Amniotic stem cell (primary cell): ENCODE data around the gene SSR1.
"Not testable (repeated sequence)": the region's sequence is repeated elsewhere in the genome, so short reads cannot be mapped to it uniquely, and the experiment has no call there.

Experiments used
- DNase-seq: peaks from one replicate; lab custom pipeline; 2025; lab: John Stamatoyannopoulos, UW

SSR1 gene

DNA sequence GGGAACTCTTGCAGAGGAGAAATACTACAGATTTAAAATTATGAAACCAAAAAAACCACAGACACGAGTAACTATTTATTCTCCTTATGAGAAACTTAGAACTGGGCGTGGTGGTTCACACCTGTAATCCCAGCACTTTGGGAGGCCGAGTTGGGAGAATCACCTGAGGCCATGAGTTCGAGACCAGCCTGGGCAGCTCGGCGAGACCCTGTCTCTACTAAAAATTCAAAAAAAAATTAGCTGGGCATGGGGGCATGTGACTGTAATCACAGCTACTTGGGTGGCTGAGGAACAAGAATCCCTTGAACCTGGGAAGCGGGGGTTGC is 36.8 kb downstream of the SSR1 start:
- no peak for DNase-seq

DNA sequence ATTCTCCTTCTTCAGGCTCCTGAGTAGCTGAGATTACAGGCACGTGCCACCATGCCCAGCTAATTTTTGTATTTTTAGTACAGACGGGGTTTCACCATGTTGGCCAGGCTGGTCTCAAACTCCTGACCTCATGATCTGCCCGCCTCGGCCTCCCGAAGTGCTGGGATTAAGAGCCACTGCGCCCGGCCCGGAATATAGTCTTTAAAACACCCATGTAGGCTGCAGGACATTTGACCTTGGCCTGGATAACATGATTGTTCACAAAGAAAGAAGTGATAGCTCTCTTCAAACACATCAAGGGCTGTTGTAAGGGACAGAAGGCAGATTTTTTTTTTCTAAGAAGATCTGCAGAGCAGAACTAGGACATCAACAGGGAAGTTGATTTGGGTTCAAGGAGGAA is 38.5 kb downstream of the SSR1 start:
- not testable (repeated sequence) for DNase-seq

DNA sequence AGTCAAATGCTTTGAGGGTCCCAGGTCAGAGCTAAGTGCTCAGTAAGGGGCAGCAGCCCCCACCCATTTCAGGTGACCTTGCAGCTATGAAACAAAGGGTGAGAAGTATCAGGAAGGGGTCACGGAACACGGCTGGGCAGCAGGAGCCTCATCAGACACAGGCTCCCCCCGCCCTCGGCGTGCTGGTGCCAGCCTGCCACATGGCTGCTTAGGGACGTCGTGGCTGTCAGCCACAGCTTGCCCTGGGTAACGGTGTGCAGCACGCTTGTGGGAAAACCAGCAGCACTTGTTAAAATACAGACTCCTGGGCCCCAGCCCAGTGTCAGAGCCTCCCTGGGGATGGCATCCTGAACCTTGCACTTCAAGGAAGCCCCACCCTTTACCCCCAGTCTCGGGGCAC is 39.3 kb downstream of the SSR1 start:
- no peak for DNase-seq

DNA sequence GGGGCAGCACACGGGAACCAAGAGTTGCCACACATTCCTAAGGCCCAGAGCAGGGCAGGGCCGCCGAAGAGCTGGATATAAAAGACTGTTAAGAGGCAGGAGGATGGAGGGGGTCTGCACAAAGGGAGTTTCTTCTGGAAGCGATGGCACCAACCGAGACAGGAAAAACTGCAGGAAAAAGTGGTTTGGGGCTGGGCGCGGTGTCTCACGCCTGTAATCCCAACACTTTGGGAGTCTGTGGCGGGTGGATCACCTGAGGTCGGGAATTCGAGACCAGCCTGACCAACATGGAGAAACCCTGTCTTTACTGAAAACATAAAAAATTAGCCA is 41.8 kb downstream of the SSR1 start:
- DNase-seq = no peak

DNA sequence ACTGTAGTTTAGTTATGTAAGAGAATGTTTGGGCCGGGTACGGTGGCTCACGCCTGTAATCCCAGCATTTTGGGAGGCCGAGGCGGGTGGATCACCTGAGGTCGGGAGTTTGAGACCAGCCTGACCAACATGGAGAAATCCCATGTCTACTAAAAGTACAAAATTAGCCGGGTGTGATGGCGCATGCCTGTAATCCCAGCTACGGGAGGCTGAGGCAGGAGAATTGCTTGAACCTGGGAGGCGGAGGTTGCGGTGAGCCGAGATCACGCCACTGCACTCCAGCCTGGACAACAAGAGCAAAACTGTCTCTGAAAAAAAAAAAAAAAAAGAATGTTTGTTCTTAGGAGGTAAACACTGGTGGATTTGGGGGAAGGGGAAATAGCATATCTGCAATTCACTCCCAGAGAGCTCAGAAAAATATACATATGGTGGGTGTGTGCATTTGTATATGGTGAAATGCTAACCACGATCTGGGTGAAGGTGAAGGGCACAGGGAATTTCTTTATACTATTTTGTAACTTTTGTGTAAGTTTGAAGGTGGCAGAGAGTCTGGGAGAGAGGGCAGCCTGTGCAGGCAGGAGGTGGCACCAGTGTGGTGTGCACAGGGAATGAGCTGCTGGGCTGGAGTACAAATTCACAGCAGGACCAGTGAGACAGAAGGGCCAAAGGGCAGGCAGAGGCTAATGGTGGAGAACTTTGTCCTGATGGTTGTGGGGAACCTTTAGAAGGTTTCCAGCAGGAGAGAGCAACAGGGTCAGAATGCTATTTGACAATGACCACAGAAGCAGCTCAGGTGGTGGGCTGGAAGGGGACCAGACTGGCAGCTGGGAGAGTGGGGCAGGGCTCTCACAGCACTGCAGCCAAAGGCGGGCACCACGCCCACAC is 42.4 kb downstream of the SSR1 start:
- DNase-seq = no peak

DNA sequence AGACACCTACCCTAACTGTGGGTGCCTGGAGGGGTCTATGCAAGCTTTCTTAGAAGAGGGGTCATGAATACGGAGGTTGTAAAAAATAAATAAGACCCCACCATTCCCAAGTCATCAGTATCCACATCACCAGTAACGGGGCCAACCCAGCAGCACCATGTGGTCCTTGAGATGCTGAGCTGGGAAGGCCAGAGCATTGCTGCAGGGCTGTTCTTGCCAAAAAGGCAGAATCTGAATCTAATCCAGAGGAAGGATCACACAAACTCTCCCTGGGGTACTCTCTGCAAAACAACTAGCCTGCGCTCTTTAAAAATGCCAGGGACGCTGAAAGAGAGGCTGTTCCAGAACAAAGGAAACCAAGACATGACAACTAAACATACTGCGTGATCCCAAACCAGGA is 43.2 kb downstream of the SSR1 start:
- DNase-seq = no peak

DNA sequence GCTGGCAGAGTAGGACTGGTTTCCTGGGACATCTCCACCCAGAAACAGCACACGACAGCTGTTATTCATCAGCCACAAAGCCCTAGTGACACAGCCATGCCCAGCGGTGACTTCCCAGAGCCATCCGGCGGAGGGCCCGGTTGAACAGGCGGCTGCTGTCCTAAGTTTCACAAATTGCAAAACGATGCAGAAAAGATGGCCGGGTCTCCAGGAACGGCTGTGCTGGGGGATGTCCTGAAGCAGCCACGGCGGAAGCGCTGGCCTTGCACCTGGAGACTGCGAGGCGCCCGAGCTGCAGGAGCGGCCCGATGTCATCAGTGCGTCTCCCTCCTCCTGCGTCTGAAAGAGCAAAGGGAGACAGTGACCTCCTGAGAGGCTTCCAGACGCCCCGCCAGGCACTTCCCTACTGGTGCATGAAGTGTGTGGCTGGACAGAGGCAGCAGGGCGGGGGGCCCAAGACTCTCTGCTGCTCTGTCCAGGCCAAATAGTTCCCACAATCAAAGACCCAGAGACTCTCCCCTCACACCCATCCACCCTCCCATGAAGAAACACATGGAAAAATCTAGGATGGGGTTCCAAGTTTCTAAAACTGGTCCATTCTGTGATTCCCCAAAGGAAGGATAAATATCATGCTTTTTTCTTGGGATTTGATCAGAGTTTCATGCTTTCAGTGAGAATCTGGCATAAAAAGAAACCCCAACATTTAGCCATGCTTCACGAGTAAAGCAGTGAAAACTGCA is 44.0 kb downstream of the SSR1 start:
- no peak for DNase-seq

DNA sequence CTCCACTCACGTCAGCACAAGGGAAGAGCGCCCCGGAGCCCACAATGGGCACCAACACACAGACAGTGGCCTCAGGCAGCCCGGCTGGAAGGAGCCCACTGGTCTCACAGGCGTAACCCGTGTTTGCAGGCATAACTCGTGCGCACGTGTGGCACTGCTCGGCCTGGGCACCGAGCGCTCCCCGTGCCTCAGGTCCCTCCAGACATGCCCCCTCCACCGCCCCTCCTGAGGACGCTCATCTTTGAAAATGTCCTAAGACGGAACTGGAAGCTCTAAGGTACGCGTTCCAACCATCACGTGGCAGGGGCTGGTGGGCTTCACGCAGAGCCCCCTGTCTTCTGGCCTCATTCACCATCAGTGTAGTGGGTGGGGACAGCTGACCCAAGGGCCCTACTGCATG is 44.6 kb downstream of the SSR1 start:
- no peak for DNase-seq

DNA sequence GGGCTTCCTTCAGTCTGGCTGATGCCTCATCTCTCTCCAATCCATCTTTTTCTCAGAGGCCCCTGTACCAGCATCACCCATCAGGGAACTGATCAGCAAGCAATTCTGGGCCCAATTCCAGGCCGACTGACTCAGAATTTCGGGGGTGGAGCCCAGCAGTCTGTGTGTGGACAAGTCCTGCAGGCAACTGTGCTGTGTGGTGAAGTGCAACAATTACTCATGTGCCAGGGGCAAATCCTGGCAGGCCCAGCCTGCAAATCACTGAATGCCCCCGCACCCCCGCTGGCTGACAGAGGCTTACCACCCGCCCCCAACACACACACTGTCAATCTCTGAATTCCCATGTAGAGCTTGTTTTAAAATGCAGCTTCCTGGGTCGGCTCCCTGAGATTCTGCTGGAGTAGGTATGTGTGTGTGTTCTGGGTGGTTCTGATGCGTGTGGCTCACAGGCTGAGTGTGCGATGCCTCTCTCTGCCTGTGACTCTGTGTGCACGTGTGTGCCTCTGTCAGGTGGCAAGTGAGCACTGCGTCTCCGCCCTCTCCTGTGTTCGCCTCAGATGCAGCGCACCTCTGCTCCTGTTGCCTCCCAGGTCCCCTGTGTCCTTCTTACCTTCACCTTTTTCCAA is 45.4 kb downstream of the SSR1 start:
- peak; percentile 91 for DNase-seq

DNA sequence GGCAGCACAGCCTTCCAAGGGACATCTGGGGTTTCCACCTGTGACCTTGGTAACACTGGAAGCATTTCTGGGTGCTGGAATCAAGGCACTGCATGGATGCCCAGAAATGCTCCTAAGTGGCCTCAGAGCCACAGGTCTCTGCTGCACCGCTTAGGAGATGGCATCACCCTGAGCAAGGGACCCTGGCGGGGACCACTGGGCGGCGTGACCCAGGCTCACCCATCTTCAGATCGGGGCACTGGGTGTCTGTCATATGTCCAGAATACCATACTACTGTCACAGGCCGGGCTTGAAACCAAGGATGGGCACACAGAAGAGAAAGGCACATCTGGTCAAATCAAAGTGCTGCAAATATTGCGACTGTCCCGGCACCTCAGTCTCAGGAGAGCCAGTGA is 45.9 kb downstream of the SSR1 start:
- DNase-seq = no peak

DNA sequence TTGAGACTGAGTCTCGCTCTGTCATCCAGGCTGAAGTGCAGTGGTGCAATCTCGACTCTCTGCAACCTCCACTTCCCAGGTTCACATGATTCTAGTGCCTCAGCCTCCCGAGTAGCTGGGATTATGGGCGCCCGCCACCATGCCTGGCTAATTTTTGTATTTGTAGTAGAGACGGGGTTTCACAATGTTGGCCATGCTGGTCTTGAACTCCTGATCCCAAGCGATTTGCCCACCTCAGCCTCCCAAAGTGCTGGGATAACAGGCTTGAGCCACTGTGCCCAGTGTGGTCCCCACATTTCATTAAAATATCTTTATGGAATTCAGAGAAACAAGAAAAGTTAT is 47.6 kb downstream of the SSR1 start:
- DNase-seq = not testable (repeated sequence)

DNA sequence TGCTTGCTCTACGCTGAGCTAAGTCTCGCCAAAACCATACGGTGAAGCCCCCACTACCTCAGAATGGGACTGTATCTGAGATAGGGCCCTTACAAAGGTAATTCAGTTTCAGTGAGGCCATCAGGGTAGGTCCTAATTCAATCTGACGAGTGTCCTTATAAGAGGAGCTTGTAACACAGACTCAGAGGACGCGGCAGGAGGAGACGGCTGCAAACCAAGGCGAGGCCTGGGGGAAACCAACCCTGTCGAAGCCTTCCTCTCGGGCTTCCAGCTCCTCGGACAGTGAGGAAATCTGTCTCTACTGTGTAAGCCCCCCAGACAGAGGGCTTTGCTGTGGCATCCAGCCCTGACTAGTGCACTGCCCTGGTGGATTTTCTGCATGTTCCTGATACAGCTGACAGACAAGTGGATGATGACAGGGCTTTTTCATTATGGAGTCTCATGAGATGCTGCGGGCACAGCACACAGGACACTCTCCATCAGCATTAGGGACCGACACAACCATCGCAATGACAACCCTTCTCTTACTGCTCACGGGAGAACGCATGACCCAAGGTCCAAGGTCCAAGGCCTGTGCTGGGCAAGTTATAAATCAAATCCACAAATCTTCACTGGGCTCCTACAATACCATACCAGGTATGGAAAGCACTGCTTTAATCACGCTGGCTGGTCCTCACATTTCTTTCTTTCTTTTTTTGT is 48.2 kb downstream of the SSR1 start:
- DNase-seq = no peak

DNA sequence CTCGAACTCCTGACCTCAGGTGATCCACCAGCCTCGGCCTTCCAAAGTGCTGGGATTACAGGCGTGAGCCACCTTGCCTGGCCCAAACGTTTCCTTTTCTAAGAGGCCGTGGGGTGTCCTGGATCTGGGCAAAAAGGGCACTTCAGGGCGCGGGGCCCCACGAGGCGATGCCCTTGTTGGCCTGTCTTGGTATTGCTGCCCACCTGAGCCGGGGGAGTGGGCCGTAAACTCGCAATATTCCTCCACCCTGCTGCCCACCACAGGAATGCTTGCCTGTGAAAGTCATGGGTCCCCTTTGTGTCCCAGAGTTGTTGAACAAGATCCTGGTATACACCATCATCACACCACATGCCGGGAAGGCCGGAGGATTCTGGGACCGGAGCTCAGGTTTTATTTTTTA is 49.0 kb downstream of the SSR1 start:
- DNase-seq = no peak

DNA sequence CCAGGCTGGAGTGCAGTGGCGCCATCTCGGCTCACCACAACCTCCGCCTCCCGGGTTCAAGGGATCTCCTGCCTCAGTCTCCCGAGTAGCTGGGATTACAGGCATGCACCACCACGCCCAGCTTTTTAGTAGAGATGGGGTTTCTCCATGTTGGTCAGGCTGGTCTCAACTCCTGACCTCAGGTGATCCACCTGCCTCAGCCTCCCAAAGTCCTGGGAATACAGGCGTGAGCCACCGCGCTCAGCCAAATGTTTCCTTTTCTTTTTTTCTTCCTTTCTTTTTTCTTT is 49.5 kb downstream of the SSR1 start:
- DNase-seq = not testable (repeated sequence)

DNA sequence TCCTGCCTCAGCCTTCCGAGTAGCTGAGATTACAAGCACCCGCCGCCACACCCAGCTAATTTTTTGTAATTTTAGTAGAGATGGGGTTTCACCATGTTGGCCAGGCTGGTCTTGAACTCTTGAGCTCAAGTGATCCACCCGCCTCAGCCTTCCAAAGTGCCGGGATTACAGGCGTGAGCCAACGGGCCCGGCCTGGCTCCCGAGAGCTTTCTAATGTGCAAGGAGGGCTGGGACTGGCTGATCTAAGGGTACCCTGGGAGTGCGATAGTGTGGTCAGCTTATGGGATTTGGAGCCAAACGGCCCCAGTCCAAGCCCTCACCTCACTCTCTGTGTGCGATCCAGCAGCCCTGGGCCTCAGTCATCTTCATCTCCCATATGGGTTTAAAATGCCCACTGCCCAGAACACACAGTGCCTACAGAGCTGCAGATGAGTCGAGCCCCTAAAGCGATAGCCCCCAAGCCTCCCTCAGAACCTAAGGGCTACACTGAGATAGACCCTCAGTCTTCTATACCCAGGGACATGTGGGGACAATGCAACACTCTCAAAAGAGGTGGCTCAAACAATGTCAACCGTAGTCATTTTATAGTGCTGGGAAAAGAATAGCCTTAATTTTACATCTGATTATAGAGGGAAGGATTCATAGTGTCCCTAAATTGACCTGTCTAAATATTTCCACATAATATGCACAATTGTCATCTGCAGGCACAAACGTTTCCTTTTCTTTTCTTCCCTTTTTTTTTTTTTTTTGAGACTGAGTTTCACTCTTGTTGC is 50.1 kb downstream of the SSR1 start:
- no peak for DNase-seq

DNA sequence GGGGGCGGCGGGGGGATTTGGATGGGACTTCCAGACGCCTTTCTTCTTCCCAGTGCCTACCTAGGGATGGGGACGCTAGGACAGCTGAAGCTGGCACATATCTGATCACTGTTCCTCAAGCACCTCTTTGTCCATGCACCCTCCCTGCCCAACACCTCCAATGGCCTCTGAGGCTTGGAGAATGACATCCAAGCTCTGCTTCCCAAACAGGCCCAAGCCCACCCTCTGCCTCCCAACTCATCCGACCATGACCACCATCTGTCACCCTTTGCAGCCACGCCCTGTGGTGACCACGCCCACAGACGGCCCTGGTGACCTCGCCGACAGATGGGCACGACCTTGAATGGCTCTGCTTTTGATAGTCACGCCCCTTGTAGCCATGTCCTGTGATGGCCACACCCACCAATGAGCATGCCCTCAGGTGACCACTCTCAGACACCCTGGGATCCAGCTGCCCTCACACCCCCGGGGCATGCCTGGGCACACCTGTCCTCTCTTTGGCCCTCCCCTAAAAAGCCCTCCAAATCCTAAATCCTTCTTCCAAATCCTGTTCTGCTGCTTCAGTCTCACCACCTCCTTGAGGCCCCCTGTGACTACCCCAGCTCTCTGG is 51.0 kb downstream of the SSR1 start:
- no peak for DNase-seq

DNA sequence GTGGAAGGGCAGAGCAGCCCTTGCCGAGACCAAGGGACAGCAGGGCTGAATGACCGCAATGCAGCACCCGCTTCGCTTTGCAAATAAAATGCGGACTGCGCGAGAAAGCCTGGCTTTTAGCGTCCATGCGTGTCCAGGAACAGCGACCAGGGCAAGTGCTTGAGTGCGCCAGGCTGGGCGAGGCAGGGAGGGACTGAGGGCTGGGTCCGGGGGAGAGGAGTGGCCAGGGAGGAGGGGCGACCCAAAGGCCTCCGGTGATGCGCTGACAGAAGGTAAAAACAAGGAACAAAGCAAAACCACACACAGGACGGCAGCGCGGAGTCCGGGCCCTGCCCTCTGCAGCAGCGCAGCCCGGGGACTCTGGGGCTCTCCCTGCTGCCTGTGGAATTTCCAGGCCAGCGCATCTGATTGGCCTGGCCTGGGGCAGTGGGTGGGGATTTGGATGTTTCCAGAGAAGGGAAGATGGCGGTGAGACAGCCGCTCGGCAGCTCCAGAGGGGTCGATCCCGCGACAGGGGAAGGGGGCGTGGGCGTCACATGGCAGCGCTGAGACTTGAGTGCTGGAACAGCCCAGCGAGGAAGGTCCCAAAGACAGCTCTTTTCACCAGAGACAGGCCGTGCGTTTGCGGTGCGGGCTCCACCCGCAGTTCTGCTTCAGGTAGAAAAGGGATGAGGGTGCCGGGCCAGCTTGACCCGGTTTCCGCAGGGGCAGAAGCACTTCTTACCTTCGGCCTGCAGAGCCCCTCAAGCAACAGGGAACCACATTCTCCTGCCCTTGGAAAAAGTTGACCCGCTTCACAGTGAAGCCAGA is 51.8 kb downstream of the SSR1 start:
- DNase-seq = peak; percentile 72

DNA sequence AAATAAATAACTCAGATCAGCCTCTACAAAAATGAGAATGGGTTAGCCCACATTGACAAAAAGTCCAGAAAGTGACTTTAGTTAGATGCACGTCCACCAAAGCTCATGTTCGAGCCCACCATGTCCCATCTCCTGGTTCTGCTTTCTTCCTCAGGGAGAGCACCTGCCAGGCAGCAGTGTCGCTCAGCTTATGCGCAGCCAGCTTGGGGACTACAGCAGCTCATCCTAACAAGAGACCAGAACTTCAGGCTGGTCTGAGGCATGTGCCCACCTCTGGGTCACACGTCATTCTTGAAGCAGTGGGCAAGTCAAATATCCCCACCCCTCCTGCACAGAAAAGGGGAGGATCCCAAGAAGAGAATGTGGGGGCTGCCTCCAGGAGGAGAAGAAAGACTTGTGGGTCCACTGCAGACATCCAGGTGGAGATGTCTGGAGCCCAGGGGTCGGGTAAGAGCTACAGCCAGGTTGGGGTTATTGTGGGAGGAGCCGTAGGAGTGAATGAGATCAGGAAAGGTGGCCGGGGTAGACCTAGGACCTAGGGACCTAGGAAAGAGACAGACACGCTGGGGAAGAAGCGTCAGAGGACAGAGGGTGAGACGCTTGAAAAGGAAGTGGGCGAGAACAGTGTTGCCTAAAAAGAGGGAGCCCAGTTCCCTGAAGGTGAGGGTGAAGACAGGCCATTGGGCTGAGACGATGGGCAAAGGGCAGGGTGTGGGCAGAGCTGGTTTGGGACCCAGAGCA is 52.5 kb downstream of the SSR1 start:
- no peak for DNase-seq

DNA sequence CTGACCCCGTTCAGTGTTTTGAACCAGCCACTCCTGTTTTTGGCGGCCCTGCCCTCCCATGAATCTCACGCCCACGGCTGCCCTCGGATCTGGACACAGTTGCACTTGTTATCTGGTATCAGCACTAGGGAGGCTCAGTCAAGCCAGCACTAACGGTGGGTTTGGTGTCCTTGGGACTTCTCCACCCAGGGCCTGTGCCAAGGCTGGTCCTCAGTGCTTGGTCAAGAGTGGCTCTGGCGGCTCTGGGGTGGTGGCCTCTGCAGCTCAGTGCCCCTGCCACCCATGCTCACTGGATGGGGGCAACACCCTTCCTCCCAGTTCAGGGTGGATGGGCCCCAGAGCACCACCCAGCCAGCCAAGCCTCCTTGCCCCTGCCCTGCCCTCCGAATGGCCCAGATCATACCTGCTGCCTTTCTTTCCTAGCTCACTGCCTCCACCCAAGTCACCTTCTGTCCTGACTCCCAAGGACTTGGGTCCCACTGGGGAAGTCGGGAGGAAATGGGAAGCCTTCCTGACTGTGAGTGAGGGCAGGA is 54.7 kb downstream of the SSR1 start:
- no peak for DNase-seq
